WI38 (cell line): ENCODE measurements around the gene SOCS1.

Experiments used
- H3K4me3 ChIP-seq: 2 replicates; pipeline ENCODE4 v1.5.1; 2011; ENCODE audit warnings: low read depth, mild to moderate bottlenecking, control low read depth, low read length
- CTCF ChIP-seq: IDR thresholded peaks from 2 replicates; pipeline ENCODE4 v1.5.1; 2012; ENCODE audit warnings: low read depth, mild to moderate bottlenecking, control low read depth, low read length

The SOCS1 gene

GRCh38 chr16:11245222-11245737, 10.7 kb downstream of the SOCS1 start:
- no peak for TF ChIP-seq CTCF
- H3K4me3 ChIP-seq = no peak overlapping the region

- TF ChIP-seq CTCF = no peak
- no peak overlapping the region for H3K4me3 ChIP-seq
These were observed 13.3 kb downstream of the SOCS1 start for GRCh38 chr16:11242658-11243057.

- H3K4me3 ChIP-seq = no peak overlapping the region
- no peak for TF ChIP-seq CTCF
These were observed 14.4 kb downstream of the SOCS1 start for GRCh38 chr16:11241480-11242204.

GRCh38 chr16:11240636-11241473, 15.1 kb downstream of the SOCS1 start:
- TF ChIP-seq CTCF = no peak
- H3K4me3 ChIP-seq = no peak overlapping the region

- no peak for TF ChIP-seq CTCF
These were observed 16.1 kb downstream of the SOCS1 start for GRCh38 chr16:11239644-11240632.

GRCh38 chr16:11238272-11239202, 17.5 kb downstream of the SOCS1 start:
- TF ChIP-seq CTCF = no peak
- H3K4me3 ChIP-seq = no peak overlapping the region

More at GRCh38 chr16:11239644-11240632, 16.1 kb downstream of the SOCS1 start:
- H3K4me3 ChIP-seq = no peak overlapping the region
